Keratinocyte (primary cell): ENCODE measurements around the gene HERC5. TPM values are rescaled to one million over a fixed set of nuclear protein-coding genes. Genes with fewer than 3 reads are reported as not detected.

Source experiments
- DNase-seq: peaks from one replicate; pipeline ENCODE4 v3.0.0-alpha.2; 2011; ENCODE audit warnings: low read depth, missing footprints, low spot score
- FAIRE-seq: peaks from 2 replicates; lab custom pipeline; 2011; peaks lifted over from hg19 to GRCh38; lab: Jason Lieb, UNC
- H2AFZ ChIP-seq: 2 replicates; pipeline ENCODE4 v1.6.0; 2012; ENCODE audit warnings: low read length, control low read depth, inconsistent platforms; ENCODE audit not compliant: control insufficient read depth
- H3K27ac ChIP-seq: 2 replicates; pipeline ENCODE4 v1.5.1; 2011; ENCODE audit warnings: low read length; ENCODE audit not compliant: control insufficient read depth, insufficient read depth
- H3K27me3 ChIP-seq: 3 replicates; pipeline ENCODE4 v1.6.0; 2011; ENCODE audit warnings: low read length; ENCODE audit not compliant: control insufficient read depth, insufficient read depth; ENCODE audit errors: extremely low read depth
- H3K36me3 ChIP-seq, 2 experiments: 2 replicates in 1 of 2; 3 replicates in 1 of 2; pipeline ENCODE4 v1.5.1; 2011; ENCODE audit warnings: low read length in 2 of 2, mild to moderate bottlenecking in 1 of 2; ENCODE audit not compliant: control insufficient read depth in 2 of 2, insufficient read depth in 2 of 2; ENCODE audit errors: extremely low read depth in 1 of 2
- H3K4me1 ChIP-seq: 3 replicates; pipeline ENCODE4 v1.5.1; 2011; ENCODE audit warnings: low read length; ENCODE audit not compliant: control insufficient read depth, insufficient read depth; ENCODE audit errors: extremely low read depth
- H3K4me2 ChIP-seq: 3 replicates; pipeline ENCODE4 v1.6.0; 2011; ENCODE audit warnings: low read depth, low read length; ENCODE audit not compliant: control insufficient read depth, insufficient read depth; ENCODE audit errors: extremely low read depth
- H3K4me3 ChIP-seq, 3 experiments: fragments of 200-600 bp in 1 of 3; sonication (generic) in 1 of 3; 2 replicates in 2 of 3; 3 replicates in 1 of 3; pipeline ENCODE4 v1.5.1; 2011 to 2016; ENCODE audit warnings: low read length in 3 of 3, mild to moderate bottlenecking in 3 of 3, control low read depth in 2 of 3, inconsistent platforms in 1 of 3, low read depth in 1 of 3, mixed read lengths in 1 of 3, mixed run types in 1 of 3, moderate library complexity in 1 of 3; ENCODE audit not compliant: control insufficient read depth in 2 of 3, insufficient read depth in 2 of 3; ENCODE audit errors: extremely low read depth in 1 of 3
- H3K79me2 ChIP-seq: 2 replicates; pipeline ENCODE4 v1.6.0; 2012; ENCODE audit warnings: low read length; ENCODE audit not compliant: control insufficient read depth, insufficient read depth
- H3K9ac ChIP-seq: 3 replicates; pipeline ENCODE4 v1.6.0; 2011; ENCODE audit warnings: low read length; ENCODE audit not compliant: control insufficient read depth, insufficient read depth; ENCODE audit errors: extremely low read depth
- H3K9me1 ChIP-seq: 3 replicates; pipeline ENCODE4 v1.6.0; 2011; ENCODE audit warnings: low read length; ENCODE audit not compliant: control insufficient read depth, insufficient read depth; ENCODE audit errors: extremely low read depth
- H3K9me3 ChIP-seq: 2 replicates; pipeline ENCODE4 v1.5.1; 2012; ENCODE audit warnings: low read depth, low read length; ENCODE audit not compliant: control insufficient read depth
- H4K20me1 ChIP-seq: 3 replicates; pipeline ENCODE4 v1.6.0; 2011; ENCODE audit warnings: low read length; ENCODE audit not compliant: control insufficient read depth, insufficient read depth; ENCODE audit errors: extremely low read depth
- CTCF ChIP-seq, 3 experiments: IDR thresholded peaks in 1 of 3; conservative IDR thresholded peaks in 1 of 3; optimal IDR thresholded peaks in 1 of 3; 2 replicates in 2 of 3; 3 replicates in 1 of 3; pipeline versions ENCODE3 to v1.5.1; 2011; ENCODE audit warnings: low read length in 3 of 3, mild to moderate bottlenecking in 3 of 3, moderate library complexity in 2 of 3, control low read depth in 1 of 3, inconsistent platforms in 1 of 3; ENCODE audit not compliant: insufficient read depth in 2 of 3; ENCODE audit errors: extremely low read depth in 1 of 3
- EZH2 ChIP-seq: IDR thresholded peaks from one replicate; pipeline ENCODE4 v1.6.1; 2012; ENCODE audit warnings: inconsistent platforms, mild to moderate bottlenecking, low read length, moderate library complexity
- dilution Hi-C: fragments of 300-500 bp; cut with MboI; formaldehyde crosslinking; loops from one replicate; pipeline ENCODE4 v1.7.0; 2020; ENCODE audit warnings: low sequenced_read_pairs; ENCODE audit not compliant: extremely low pct_ligation_motif_present
- polyA plus RNA-seq, 5 experiments: library from polyadenylated mRNA; depleted of rRNA in 3 of 5; stranded (reverse) in 3 of 5; stranded (forward) in 1 of 5; unstranded in 1 of 5; fragments of >200 nt; gene quantifications; 1 replicate in 1 of 5; 2 replicates in 3 of 5; 3 replicates in 1 of 5; pipeline versions ENCODE4 v1.2.1 to v1.2.3, GENCODE V29; 2011 to 2012; ENCODE audit warnings: missing spikeins in 2 of 5, low read depth in 1 of 5, low replicate concordance in 1 of 5

HERC5 gene
- polyA plus RNA-seq, 1 donor (not counting 4 experiments of a cell fraction or from before 2014, with no cell fraction given) = 3.4 TPM

GRCh38 chr4:88409789-88410188 is 47.1 kb upstream of the HERC5 start:
- Histone ChIP-seq H3K27ac (no peak overlapping the region), H3K27me3 (no peaks in the 10 kb centered on the region), H3K9me1 (no peaks in the 10 kb centered on the region), H3K4me1 (no peaks in the 10 kb centered on the region), H4K20me1 (no peaks in the 10 kb centered on the region), H3K36me3 (peaks cover 0 to 13% of the 10 kb centered on the region in 2 experiments), H3K9me3 (no peaks in the 10 kb centered on the region), H3K9ac (no peak overlapping the region), H2AFZ (no peak overlapping the region), H3K4me2 (no peak overlapping the region), H3K79me2 (no peaks in the 10 kb centered on the region), H3K4me3 (no peak overlapping the region)
- no peak for TF ChIP-seq CTCF (optimal IDR thresholded peaks at IDR 0.05 in 1 of 3, IDR thresholded peaks at IDR 0.05 in 1 of 3, conservative IDR thresholded peaks at IDR 0.05 in 1 of 3; ENCODE audit: extremely low read depth in 1 of 3, insufficient read depth in 2 of 3, low read length in 3 of 3)
- no peak for TF ChIP-seq EZH2
- FAIRE-seq = no peak
- dilution Hi-C loops = no loop called here
- no peak for DNase-seq

DNA sequence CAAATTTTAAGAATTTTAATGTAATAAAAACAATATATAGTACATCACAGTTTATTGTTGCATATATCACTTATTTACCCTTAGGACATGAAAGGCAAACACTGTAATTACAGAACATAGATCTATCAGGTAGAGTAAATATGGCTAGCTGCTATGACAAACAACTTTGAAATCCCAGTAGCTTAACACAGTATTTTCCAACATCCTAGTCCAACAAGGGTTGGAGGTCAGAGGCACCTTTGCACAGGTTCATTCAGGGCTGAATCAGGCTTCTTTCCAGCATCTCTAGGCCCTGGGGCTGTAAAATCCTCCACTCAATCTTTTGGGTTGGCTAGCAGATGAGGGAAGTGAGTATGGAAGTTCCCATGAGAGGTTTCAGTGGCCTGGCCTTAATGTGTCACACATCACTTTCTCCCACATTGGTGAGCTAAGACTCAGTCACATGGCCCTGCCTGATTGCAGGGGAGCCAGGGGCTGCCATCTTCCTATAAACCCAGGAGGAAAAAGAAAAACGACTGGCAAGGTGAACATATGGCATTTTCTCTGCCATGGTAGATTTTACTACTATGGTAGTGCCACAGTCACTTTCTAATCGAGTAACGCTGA is 45.3 kb upstream of the HERC5 start:
- DNase-seq = no peak
- H3K9me1 ChIP-seq = no peaks in the 10 kb centered on the region
- no peak overlapping the region for H3K9ac ChIP-seq
- no peaks in the 10 kb centered on the region for H3K79me2 ChIP-seq
- H3K36me3 ChIP-seq = peaks cover 0 to 11% of the 10 kb centered on the region in 2 experiments
- TF ChIP-seq CTCF (optimal IDR thresholded peaks at IDR 0.05 in 1 of 3, IDR thresholded peaks at IDR 0.05 in 1 of 3, conservative IDR thresholded peaks at IDR 0.05 in 1 of 3; ENCODE audit: extremely low read depth in 1 of 3, insufficient read depth in 2 of 3, low read length in 3 of 3) (no peak), EZH2 (no peak)
- no peaks in the 10 kb centered on the region for H3K4me1 ChIP-seq
- no peaks in the 10 kb centered on the region for H3K27me3 ChIP-seq
- FAIRE-seq = no peak
- H3K27ac ChIP-seq = no peak overlapping the region
- no peak overlapping the region for H3K4me2 ChIP-seq
- H4K20me1 ChIP-seq = no peaks in the 10 kb centered on the region
- no peak overlapping the region for H3K4me3 ChIP-seq
- dilution Hi-C loops = no loop called here
- no peaks in the 10 kb centered on the region for H3K9me3 ChIP-seq
- H2AFZ ChIP-seq = no peak overlapping the region
